ENCODE measurements around the gene SLFN5. TPM values are rescaled to one million over a fixed set of nuclear protein-coding genes. Genes with fewer than 3 reads are reported as not detected.

Gene SLFN5
- total and polyA plus RNA-seq, 2 of the 4 experiments (the other 2 are of a cell fraction): 13.0 to 48.9 TPM

DNA sequence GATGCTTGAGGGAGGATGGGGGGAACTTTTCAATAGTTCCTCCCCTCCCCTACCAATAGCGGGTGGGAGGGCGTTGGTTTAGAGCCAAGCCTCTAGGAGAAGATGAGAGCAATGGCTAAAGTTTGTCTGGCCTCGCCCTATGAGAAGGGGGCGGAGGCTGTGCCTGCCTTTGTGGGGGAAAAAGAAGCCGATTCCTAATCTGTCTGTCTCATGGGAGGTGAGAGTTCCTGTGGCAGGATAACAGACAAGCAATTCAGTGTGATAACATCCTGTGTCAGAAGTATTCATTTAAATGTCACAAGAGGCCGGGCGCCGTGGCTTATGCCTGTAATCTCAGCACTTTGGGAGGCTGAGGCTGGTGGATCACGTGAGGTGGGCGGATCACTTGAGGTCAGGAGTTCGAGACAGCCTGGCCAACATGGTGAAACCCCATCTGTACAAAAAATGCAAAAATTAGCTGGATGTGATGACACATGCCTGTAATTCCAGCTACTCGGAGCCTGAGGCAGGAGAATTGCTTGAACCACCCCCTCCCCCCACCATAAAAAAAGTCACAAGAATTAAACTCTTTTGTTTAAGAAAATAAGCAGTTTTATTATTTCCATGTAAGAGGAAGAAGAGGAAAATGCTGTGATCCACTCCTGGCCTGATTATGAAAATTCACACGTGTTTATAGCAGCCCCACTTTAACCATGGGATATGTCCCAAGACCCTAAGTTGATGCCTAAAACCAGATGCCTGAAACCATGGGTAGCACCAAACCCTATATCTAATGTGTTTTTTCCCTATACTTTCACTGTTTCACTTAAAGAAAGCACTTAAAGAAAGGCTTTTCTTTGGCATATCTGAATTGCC lies 1.7 kb downstream of the SLFN5 start:
- peak overlapping the region; percentile 66 for H4K5ac ChIP-seq (ENCODE audit: low read depth, low read length)
- H3K56ac ChIP-seq (ENCODE audit: extremely low read depth, insufficient read depth, low read length): peak overlapping the region; percentile 89
- ChIA-PET POLR2A (ENCODE audit: unreplicated experiment) (interaction anchor here (0.6 to 0.9 kb wide), 2 partner anchors 13 to 22 kb away, joined by 3 to 4 read pairs; no protein-coding TSS in a partner anchor), CTCF (no interaction called here)
- H3K36me3 ChIP-seq (ENCODE audit: control insufficient read depth, insufficient read depth, low read length): peaks cover 2% of the 10 kb centered on the region; the same call in 1 of the 2 replicates
- peak overlapping the region; percentile 85 for H3K27ac ChIP-seq (ENCODE audit: insufficient read depth, low read length)
- H2BK20ac ChIP-seq (ENCODE audit: low read depth, low read length): peak overlapping the region; percentile 80; the same call in 1 of the 2 replicates
- H3K4ac ChIP-seq (ENCODE audit: low read depth, low read length): peak overlapping the region; percentile 96
- peak overlapping the region; percentile 89 for H3K18ac ChIP-seq (ENCODE audit: low read depth, low read length)
- H4K91ac ChIP-seq (ENCODE audit: insufficient read depth, low read depth, low read length): peak overlapping the region; percentile 67
- H3K9me3 ChIP-seq (ENCODE audit: control insufficient read depth, insufficient read depth, low read length): no peaks in the 10 kb centered on the region
- H2AFZ ChIP-seq (replicated peaks; ENCODE audit: low read length, poor library complexity): peak overlapping the region; percentile 82
- TF ChIP-seq CEBPB (IDR thresholded peaks at IDR 0.05; ENCODE audit: low read depth, low read length) (peak; percentile 42; the same call in 1 of the 2 replicates), RFX5 (IDR thresholded peaks at IDR 0.05; ENCODE audit: low read depth, low read length) (no peak), MAFK (IDR thresholded peaks at IDR 0.05; ENCODE audit: low read depth, low read length) (no peak), POLR2A (IDR thresholded peaks at IDR 0.05; ENCODE audit: low read depth, low read length) (no peak; the same call in 1 of the 2 replicates), USF2 (IDR thresholded peaks at IDR 0.05; ENCODE audit: low read depth, low read length) (peak; percentile 91), MAZ (IDR thresholded peaks at IDR 0.05; ENCODE audit: borderline replicate concordance, low read depth, low read length) (0 out of 2 replicates have a peak, but pooled peaks have one; percentile 40), CHD1 (IDR thresholded peaks at IDR 0.05; ENCODE audit: low read depth, low read length) (0 out of 2 replicates have a peak, but pooled peaks have one; percentile 46), BHLHE40 (IDR thresholded peaks at IDR 0.05; ENCODE audit: low read depth, low read length) (peak; percentile 94)
- H2BK5ac ChIP-seq (ENCODE audit: low read depth, low read length, poor library complexity, severe bottlenecking): peak overlapping the region; percentile 90
- BruUV-seq (replicated peaks): TSS peak; percentile 85
- peak overlapping the region; percentile 64 to 91 for H4K8ac ChIP-seq (ENCODE audit: low read depth in 2 of 2, low read length in 2 of 2)
- peak overlapping the region; percentile 62 for H2AK5ac ChIP-seq (ENCODE audit: low read depth, low read length)
- in situ Hi-C loops (cut with MboI; ENCODE audit: low sequenced_read_pairs) (no loop called here), dilution Hi-C loops (cut with HindIII; ENCODE audit: low sequenced_read_pairs, unreplicated experiment) (no loop called here), intact Hi-C loops (cut with micrococcal nuclease) (loop anchor here (1.0 to 10.0 kb wide), 6 partner anchors 72 to 500 kb away; partner anchors contain the start of genes AP2B1 and SLFN11)
- DNase-seq: peak; percentile 81
- H3K79me1 ChIP-seq (ENCODE audit: low read depth in 1 of 2, low read length in 2 of 2): peaks cover 23 to 57% of the 10 kb centered on the region in 2 experiments
- H2AK9ac ChIP-seq (replicated peaks; ENCODE audit: low read depth, low read length, poor library complexity): peak overlapping the region; percentile 38
- H3K14ac ChIP-seq (replicated peaks; ENCODE audit: low read depth, low read length): peak overlapping the region; percentile 48
- H3K4me3 ChIP-seq (ENCODE audit: insufficient read depth, low read depth, low read length): peak overlapping the region; percentile 59
- peak overlapping the region; percentile 48; the same call in 1 of the 2 replicates for H3K23ac ChIP-seq (ENCODE audit: low read depth, low read length)
- 0 out of 2 replicates have a peak, but pooled peaks cover 1% of the 10 kb centered on the region for H3K4me1 ChIP-seq (ENCODE audit: control insufficient read depth, insufficient read depth, low read length)
- H3K9ac ChIP-seq (ENCODE audit: low read depth, low read length): peak overlapping the region; percentile 80
- no peaks in the 10 kb centered on the region for H3K27me3 ChIP-seq (ENCODE audit: control insufficient read depth, insufficient read depth, low read length)
- peak overlapping the region; percentile 78 for H2BK120ac ChIP-seq (ENCODE audit: low read depth, low read length)
- H2BK15ac ChIP-seq (ENCODE audit: low read depth, low read length): peak overlapping the region; percentile 33; the same call in 2 of the 3 replicates
- ATAC-seq (ENCODE audit: low read depth): peak; percentile 25
- H3K9me1 ChIP-seq (ENCODE audit: insufficient read depth, low read length): peaks cover 6% of the 10 kb centered on the region; the same call in 1 of the 2 replicates
- WGBS, 2 experiments (ENCODE audit: extremely low coverage in 2 of 2, insufficient read length in 1 of 2): 0% methylated on average over 1 of the region's 13 CpGs; no CpG with 5 or more reads in 1 of the 2 experiments
- H4K20me1 ChIP-seq (ENCODE audit: insufficient read depth, low read length): peaks cover 15% of the 10 kb centered on the region
- peak overlapping the region; percentile 78 for H3K4me2 ChIP-seq (ENCODE audit: low read depth, low read length)
